Testis (tissue), 3 donors: Measurements from ENCODE around the gene ATP1A4. TPM values are rescaled to one million over a fixed set of nuclear protein-coding genes. Genes with fewer than 3 reads are reported as not detected.

Experiments
- DNase-seq: peaks from one replicate; pipeline ENCODE4 v3.0.0-alpha.2; 2019
- H3K27ac ChIP-seq, 2 donors: fragments of 200-600 bp; sonication (generic); one replicate each; pipeline ENCODE4 v1.5.1; 2019
- H3K27me3 ChIP-seq: fragments of 200-600 bp; sonication (generic); one replicate; pipeline ENCODE4 v1.5.1; 2019
- H3K36me3 ChIP-seq: fragments of 200-600 bp; sonication (generic); one replicate; pipeline ENCODE4 v1.5.1; 2017; ENCODE audit warnings: low read depth; ENCODE audit errors: missing control alignments
- H3K4me1 ChIP-seq: fragments of 200-600 bp; sonication (generic); one replicate; pipeline ENCODE4 v1.5.1; 2019
- H3K4me3 ChIP-seq, 2 donors: fragments of 200-600 bp; sonication (generic); one replicate each; pipeline ENCODE4 v1.5.1; 2017 to 2019
- H3K9me3 ChIP-seq: fragments of 200-600 bp; sonication (generic); one replicate; pipeline ENCODE4 v1.5.1; 2017
- POLR2A ChIP-seq: fragments of 450-650 bp; IDR thresholded peaks from one replicate; pipeline ENCODE4 v1.6.1; 2017; ENCODE audit warnings: antibody characterized with exemption, mild to moderate bottlenecking, moderate library complexity
- WGBS, 2 donors: methylation state at CpG; one replicate each; pipeline ENCODE4 v1.1.5; 2018; 5-methylcytosine and 5-hydroxymethylcytosine counted together
- intact Hi-C: fragments of 100-400 bp; cut with DNase I; formaldehyde crosslinking; loops from one replicate; pipeline ENCODE4 v1.15.1; 2023; ENCODE audit warnings: low total_unique reads
- polyA plus RNA-seq: library from polyadenylated mRNA; stranded (reverse); fragments of 350-450 nt; fragmentation: Illumina TruSeq; extraction: RNeasy Lipid Tissue Mini Kit (QIAGEN cat#74804); gene quantifications from one replicate; pipeline ENCODE4 v1.2.3, GENCODE V29; 2014; ENCODE audit warnings: low read depth, low replicate concordance; ENCODE audit not compliant: insufficient read depth
- total RNA-seq, 2 donors: library from RNA; depleted of rRNA; stranded (reverse); fragments of >200 nt; gene quantifications; one replicate each; pipeline ENCODE4 v1.2.3, GENCODE V29; 2016
- TF ChIP-seq, protein P1 (sequence below), 3 experiments: fragments of 450-650 bp in 2 of 3; fragments of 200-600 bp in 1 of 3; sonication (generic) in 1 of 3; IDR thresholded peaks; one replicate each; pipeline ENCODE4 v1.5.1; 2016 to 2019; ENCODE audit warnings: antibody characterized with exemption in 3 of 3, mild to moderate bottlenecking in 2 of 3, moderate library complexity in 1 of 3

The ATP1A4 gene
- total and polyA plus RNA-seq, 3 donors from 2014 or later = 13.3 to 38.6 (median 23.0) TPM

DNA sequence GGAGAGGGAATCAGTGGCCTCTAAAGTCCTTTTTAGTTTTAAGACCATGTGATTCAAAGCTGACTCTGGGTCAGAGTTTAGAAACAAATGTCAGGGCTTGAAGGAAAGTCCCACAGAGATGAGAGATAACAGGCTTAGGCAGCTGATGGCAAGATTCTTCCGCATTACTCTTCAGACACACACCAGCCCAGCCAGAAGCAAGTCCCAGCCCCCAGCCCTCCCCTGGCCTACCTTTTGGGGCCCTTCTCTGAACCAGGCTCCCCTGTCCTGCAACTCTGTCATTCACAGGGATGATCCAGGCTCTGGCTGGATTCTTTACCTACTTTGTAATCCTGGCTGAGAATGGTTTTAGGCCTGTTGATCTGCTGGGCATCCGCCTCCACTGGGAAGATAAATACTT is 25.8 kb downstream of the ATP1A4 start:
- Histone ChIP-seq H3K9me3 (no peaks in the 10 kb centered on the region), H3K4me1 (peaks cover 7% of the 10 kb centered on the region), H3K4me3 (no peak overlapping the region), H3K27me3 (no peaks in the 10 kb centered on the region), H3K27ac (no peak overlapping the region), H3K36me3 (no peaks in the 10 kb centered on the region)
- WGBS, 2 donors = 84 to 92% methylated on average over 2 of the region's 2 CpGs
- intact Hi-C loops = no loop called here
- TF ChIP-seq, protein P1, sequence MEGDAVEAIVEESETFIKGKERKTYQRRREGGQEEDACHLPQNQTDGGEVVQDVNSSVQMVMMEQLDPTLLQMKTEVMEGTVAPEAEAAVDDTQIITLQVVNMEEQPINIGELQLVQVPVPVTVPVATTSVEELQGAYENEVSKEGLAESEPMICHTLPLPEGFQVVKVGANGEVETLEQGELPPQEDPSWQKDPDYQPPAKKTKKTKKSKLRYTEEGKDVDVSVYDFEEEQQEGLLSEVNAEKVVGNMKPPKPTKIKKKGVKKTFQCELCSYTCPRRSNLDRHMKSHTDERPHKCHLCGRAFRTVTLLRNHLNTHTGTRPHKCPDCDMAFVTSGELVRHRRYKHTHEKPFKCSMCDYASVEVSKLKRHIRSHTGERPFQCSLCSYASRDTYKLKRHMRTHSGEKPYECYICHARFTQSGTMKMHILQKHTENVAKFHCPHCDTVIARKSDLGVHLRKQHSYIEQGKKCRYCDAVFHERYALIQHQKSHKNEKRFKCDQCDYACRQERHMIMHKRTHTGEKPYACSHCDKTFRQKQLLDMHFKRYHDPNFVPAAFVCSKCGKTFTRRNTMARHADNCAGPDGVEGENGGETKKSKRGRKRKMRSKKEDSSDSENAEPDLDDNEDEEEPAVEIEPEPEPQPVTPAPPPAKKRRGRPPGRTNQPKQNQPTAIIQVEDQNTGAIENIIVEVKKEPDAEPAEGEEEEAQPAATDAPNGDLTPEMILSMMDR (IDR thresholded peaks at IDR 0.05) = no peak
- TF ChIP-seq POLR2A = no peak
- no peak for DNase-seq

DNA sequence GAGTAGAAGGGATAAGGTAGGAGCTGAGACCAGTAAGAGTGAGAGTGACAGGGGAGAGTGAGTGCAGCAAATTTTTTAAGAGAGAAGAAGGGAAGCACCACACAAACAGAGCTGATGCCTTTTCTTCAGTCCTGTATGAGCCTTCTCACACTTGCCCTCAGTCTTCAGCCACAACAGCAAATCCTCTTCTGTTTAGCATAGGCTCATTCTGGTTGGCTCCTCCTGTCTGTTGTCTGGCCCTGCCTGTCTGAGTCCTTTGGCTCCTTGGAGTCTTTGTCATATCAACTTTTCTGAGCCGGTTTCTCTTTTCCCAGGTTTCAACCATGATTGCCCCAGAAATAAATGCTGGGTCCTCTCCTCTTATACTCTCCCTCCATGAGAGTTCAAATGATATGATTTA is 26.3 kb downstream of the ATP1A4 start:
- Histone ChIP-seq H3K9me3 (no peaks in the 10 kb centered on the region), H3K27ac (no peak overlapping the region), H3K4me3 (no peak overlapping the region), H3K27me3 (no peaks in the 10 kb centered on the region), H3K36me3 (no peaks in the 10 kb centered on the region), H3K4me1 (peaks cover 7% of the 10 kb centered on the region)
- no peak for TF ChIP-seq POLR2A
- TF ChIP-seq, protein P1 (IDR thresholded peaks at IDR 0.05) = no peak
- intact Hi-C loops = no loop called here
- WGBS, 2 donors = 83 to 84% methylated on average over 1 of the region's 1 CpG
- no peak for DNase-seq

DNA sequence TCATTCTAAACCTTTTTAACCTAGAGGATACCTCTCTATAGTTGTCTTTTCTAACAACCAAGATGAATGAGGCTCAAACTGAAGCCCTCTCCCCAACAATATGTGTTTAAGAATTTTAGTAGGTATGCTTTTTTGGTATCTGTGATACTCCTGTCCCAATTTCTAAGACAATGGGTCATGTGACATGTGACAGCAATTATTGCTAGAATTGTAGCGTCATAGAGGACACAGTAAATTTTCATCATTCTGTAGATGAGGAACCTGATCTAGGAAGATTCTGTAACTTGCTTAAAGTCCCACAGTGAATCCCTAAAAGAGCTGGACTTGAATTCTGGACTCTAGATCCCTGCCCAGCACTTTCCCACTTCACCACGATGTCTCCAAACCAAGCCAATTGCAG is 27.3 kb downstream of the ATP1A4 start:
- H3K4me3 ChIP-seq = no peak overlapping the region

DNA sequence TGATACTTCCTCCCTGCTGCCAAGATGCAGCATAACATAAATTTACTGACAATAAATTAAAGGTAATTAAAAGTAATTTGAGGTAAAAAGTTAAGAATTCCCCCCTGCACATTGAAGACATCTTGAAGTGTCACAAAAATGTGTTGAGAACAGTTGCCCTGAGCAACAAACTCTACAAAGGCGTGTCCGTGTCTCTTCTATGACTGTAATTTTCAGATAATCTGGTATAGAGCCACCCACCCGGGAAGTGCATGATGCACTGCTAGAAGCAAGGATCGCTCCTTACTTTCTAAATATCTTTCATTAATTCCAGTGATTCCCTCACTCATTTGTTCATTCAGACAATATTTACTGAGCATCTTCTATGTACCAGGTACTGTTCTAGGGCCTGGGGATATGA is 27.9 kb downstream of the ATP1A4 start:
- DNase-seq = no peak
- Histone ChIP-seq H3K27me3 (no peaks in the 10 kb centered on the region), H3K27ac (no peak overlapping the region), H3K4me3 (no peak overlapping the region), H3K36me3 (no peaks in the 10 kb centered on the region), H3K4me1 (peaks cover 7% of the 10 kb centered on the region), H3K9me3 (no peaks in the 10 kb centered on the region)
- no peak for TF ChIP-seq POLR2A
- TF ChIP-seq, protein P1 (IDR thresholded peaks at IDR 0.05) = no peak
- intact Hi-C loops = no loop called here
- WGBS, 2 donors = 95 to 96% methylated on average over 4 of the region's 4 CpGs

More for the DNA sequence above, 27.3 kb downstream of the ATP1A4 start:
- no peaks in the 10 kb centered on the region for H3K27me3 ChIP-seq
- WGBS, 2 donors = 89 to 100% methylated on average over 2 of the region's 2 CpGs
- intact Hi-C loops = no loop called here
- H3K27ac ChIP-seq = no peak overlapping the region
- no peak for TF ChIP-seq POLR2A
- TF ChIP-seq, protein P1 (IDR thresholded peaks at IDR 0.05) = no peak
- H3K36me3 ChIP-seq = no peaks in the 10 kb centered on the region
- no peak for DNase-seq
- H3K9me3 ChIP-seq = no peaks in the 10 kb centered on the region
- H3K4me1 ChIP-seq = peaks cover 7% of the 10 kb centered on the region

DNA sequence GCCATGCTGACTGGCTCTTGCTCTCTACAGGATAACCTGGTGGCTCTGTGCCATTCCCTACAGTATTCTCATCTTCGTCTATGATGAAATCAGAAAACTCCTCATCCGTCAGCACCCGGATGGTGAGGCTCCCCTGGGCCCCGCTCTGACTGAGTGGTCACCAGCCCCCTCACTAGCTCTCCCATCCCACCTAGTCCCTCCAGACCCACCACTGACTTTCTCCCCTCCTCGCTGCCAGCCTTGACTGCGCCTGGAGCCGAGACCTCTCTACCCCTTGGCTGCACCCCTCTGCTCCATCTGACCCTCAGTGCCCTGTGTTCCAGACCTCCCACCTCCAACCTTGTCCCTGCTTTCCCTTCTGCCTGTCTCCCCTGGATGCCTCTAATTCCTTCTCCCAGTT is 34.8 kb downstream of the ATP1A4 start:
- intact Hi-C loops = no loop called here
- no peak overlapping the region for H3K27ac ChIP-seq
- 88 to 95% methylated on average over 7 of the region's 7 CpGs for WGBS, 2 donors
- no peaks in the 10 kb centered on the region for H3K27me3 ChIP-seq
- no peaks in the 10 kb centered on the region for H3K4me1 ChIP-seq
- DNase-seq = no peak
- no peaks in the 10 kb centered on the region for H3K9me3 ChIP-seq
- TF ChIP-seq, protein P1 (IDR thresholded peaks at IDR 0.05) = no peak
- TF ChIP-seq POLR2A = no peak
- H3K4me3 ChIP-seq = no peak overlapping the region
- no peaks in the 10 kb centered on the region for H3K36me3 ChIP-seq
